Right lobe of liver (tissue), 6 donors: ENCODE data around the gene MAP7D3. TPM values are rescaled to one million over a fixed set of nuclear protein-coding genes. Genes with fewer than 3 reads are reported as not detected.

Experiments used
- ATAC-seq, 4 donors: fragments of 200-7000 bp; cut with Tn5 transposase; one replicate each; pipeline ENCODE4 v1.9.1; 2020; ENCODE audit warnings: mild to moderate bottlenecking in 4 of 4, moderate library complexity in 4 of 4
- DNase-seq, 3 donors: peaks; one replicate each; pipeline ENCODE4 v3.0.0-alpha.2; 2020
- H3K27ac ChIP-seq, 3 donors: fragments of 200-600 bp; one replicate each; pipeline ENCODE4 v1.8.0; 2022
- H3K27me3 ChIP-seq, 2 donors: fragments of 200-600 bp; one replicate each; pipeline ENCODE4 v1.8.0; 2022
- H3K36me3 ChIP-seq, 4 donors: fragments of 200-600 bp; sonication (generic) in 1 of 4; one replicate each; pipeline versions ENCODE4 v1.5.1 to v1.8.0; 2017 to 2022; ENCODE audit warnings: control low read depth in 1 of 4
- H3K4me1 ChIP-seq, 4 donors: fragments of 200-600 bp; sonication (generic) in 1 of 4; one replicate each; pipeline versions ENCODE4 v1.5.1 to v1.8.0; 2017 to 2022; ENCODE audit warnings: control low read depth in 1 of 4
- H3K4me3 ChIP-seq, 3 donors: fragments of 200-600 bp; one replicate each; pipeline ENCODE4 v1.8.0; 2022
- H3K9me3 ChIP-seq, 4 donors: fragments of 200-600 bp; sonication (generic) in 1 of 4; one replicate each; pipeline versions ENCODE4 v1.5.1 to v1.8.0; 2017 to 2022; ENCODE audit warnings: control low read depth in 1 of 4
- CTCF ChIP-seq, 4 donors: fragments of 200-600 bp in 3 of 4; fragments of 450-650 bp in 1 of 4; IDR thresholded peaks; one replicate each; pipeline versions ENCODE4 v1.5.1 to v1.8.0; 2016 to 2022; ENCODE audit warnings: antibody characterized with exemption in 4 of 4, mild to moderate bottlenecking in 2 of 4
- POLR2A ChIP-seq: fragments of 450-650 bp; IDR thresholded peaks from one replicate; pipeline ENCODE4 v1.6.1; 2017; ENCODE audit warnings: antibody characterized with exemption, mild to moderate bottlenecking
- WGBS: methylation state at CpG from one replicate; pipeline ENCODE4 v1.1.6; 2018; ENCODE audit warnings: low coverage, low lambda C conversion rate; ENCODE audit not compliant: insufficient coverage; ENCODE audit errors: missing lambda C conversion rate; 5-methylcytosine and 5-hydroxymethylcytosine counted together
- intact Hi-C, 2 donors: fragments of 100-400 bp; cut with DNase I; formaldehyde crosslinking; loops; one replicate each; pipeline versions ENCODE4 v1.11.2 to v1.14.1; 2022
- total RNA-seq, 6 experiments: library from RNA; depleted of rRNA in 2 of 6; stranded (reverse); fragments of >200 nt in 2 of 6; fragmentation: NEBNext Ultra II Directional in 3 of 6; extraction: Animal tissue kit (Norgen Biotek cat#: 25700) in 3 of 6; gene quantifications; one replicate each; pipeline versions ENCODE4 v1.1.0 to v1.2.4, GENCODE V29; 2016 to 2023
- donor health status: DM: no; HTN: yes; CAD: no.
- donor health status: DM: no; HTN: no; CAD: no.
- donor health status: DM: no; HTN: no; CAD: no.
- donor health status: DM: no; HTN: yes; CAD: no.
- donor health status: DM: no; HTN: yes; CAD: no.

Gene MAP7D3
- total RNA-seq, 6 experiments from 2014 or later, result 2.4 to 5.4 (median 4.1) TPM

GRCh38 chrX:136210243-136210642 lies 41.0 kb downstream of the MAP7D3 start:
- intact Hi-C loops, result no loop called here
- no peaks in the 10 kb centered on the region for H3K27me3 ChIP-seq
- ATAC-seq (no peak), DNase-seq (no peak)
- no peaks in the 10 kb centered on the region for H3K9me3 ChIP-seq
- H3K36me3 ChIP-seq, result no peaks in the 10 kb centered on the region
- WGBS, result 41% methylated on average over 7 of the region's 7 CpGs
- TF ChIP-seq CTCF (IDR thresholded peaks at IDR 0.05) (no peak), POLR2A (no peak)
- no peaks in the 10 kb centered on the region for H3K4me1 ChIP-seq
- no peak overlapping the region for H3K4me3 ChIP-seq
- no peak overlapping the region for H3K27ac ChIP-seq

GRCh38 chrX:136209751-136210150 lies 41.4 kb downstream of the MAP7D3 start:
- intact Hi-C loops, result no loop called here
- H3K9me3 ChIP-seq, result no peaks in the 10 kb centered on the region
- DNase-seq (no peak), ATAC-seq (no peak)
- TF ChIP-seq POLR2A, result no peak
- no peak for TF ChIP-seq CTCF (IDR thresholded peaks at IDR 0.05)
- WGBS, result 34% methylated on average over 9 of the region's 9 CpGs
- no peaks in the 10 kb centered on the region for H3K27me3 ChIP-seq
- H3K4me1 ChIP-seq, result no peaks in the 10 kb centered on the region
- no peaks in the 10 kb centered on the region for H3K36me3 ChIP-seq
- no peak overlapping the region for H3K4me3 ChIP-seq
- no peak overlapping the region for H3K27ac ChIP-seq

- intact Hi-C loops, result no loop called here
- Histone ChIP-seq H3K27me3 (no peaks in the 10 kb centered on the region), H3K4me1 (no peaks in the 10 kb centered on the region), H3K36me3 (no peaks in the 10 kb centered on the region), H3K27ac (no peak overlapping the region), H3K9me3 (no peaks in the 10 kb centered on the region), H3K4me3 (no peak overlapping the region)
- DNase-seq, result peak in 2 of 3 donors; percentile 45 to 58
- 36% methylated on average over 19 of the region's 28 CpGs for WGBS
- peak; percentile 71 to 84 (median 77) for ATAC-seq
- TF ChIP-seq CTCF (IDR thresholded peaks at IDR 0.05) (peak; percentile 50 to 54 (median 52)), POLR2A (no peak)
These were observed 42.0 kb downstream of the MAP7D3 start for GRCh38 chrX:136209016-136209738.

GRCh38 chrX:136207546-136207945 lies 43.7 kb downstream of the MAP7D3 start:
- no peak overlapping the region for H3K27ac ChIP-seq
- intact Hi-C loops, result no loop called here
- H3K4me1 ChIP-seq, result peaks cover 0 to 3% (median 0%) of the 10 kb centered on the region in 4 donors
- no peak for TF ChIP-seq POLR2A
- TF ChIP-seq CTCF (IDR thresholded peaks at IDR 0.05), result no peak
- H3K36me3 ChIP-seq, result no peaks in the 10 kb centered on the region
- ATAC-seq, result no peak
- no peaks in the 10 kb centered on the region for H3K27me3 ChIP-seq
- no peaks in the 10 kb centered on the region for H3K9me3 ChIP-seq
- no CpG with 5 or more reads among the region's 4 CpGs for WGBS
- no peak overlapping the region for H3K4me3 ChIP-seq
- DNase-seq, result no peak
